H1 (cell line): ENCODE results near the gene CDIPT. TPM values are rescaled to one million over a fixed set of nuclear protein-coding genes. Genes with fewer than 3 reads are reported as not detected.

Experiments used
- CTCF ChIA-PET: fragments of 300-600 bp; sonication (Branson Sonifier 250); formaldehyde crosslinking; loops from one replicate; lab custom pipeline; 2021; ENCODE audit not compliant: partially characterized antibody; lab: Charles Lee
- POLR2A ChIA-PET: fragments of 300-600 bp; sonication (Branson Sonifier 250); formaldehyde crosslinking; loops from one replicate; lab custom pipeline; 2021; ENCODE audit warnings: inconsistent platforms; ENCODE audit not compliant: partially characterized antibody; lab: Charles Lee
- DNase-seq, 2 experiments: peaks; one replicate each; pipeline versions ENCODE4 v3.0.0 to v3.0.0-alpha.2; 2010 to 2022; ENCODE audit warnings: low spot score in 2 of 2, low read depth in 1 of 2, mixed read lengths in 1 of 2
- FAIRE-seq: peaks from 2 replicates; lab custom pipeline; 2011; peaks lifted over from hg19 to GRCh38; lab: Jason Lieb, UNC
- H2AFZ ChIP-seq: 2 replicates; pipeline ENCODE4 v1.8.1; 2012; ENCODE audit warnings: low read length, inconsistent platforms
- H2AK5ac ChIP-seq: 2 replicates; pipeline ENCODE4 v1.6.1; 2013; ENCODE audit warnings: low read depth, low read length
- H2BK120ac ChIP-seq: replicated peaks from 2 replicates; pipeline ENCODE3; 2013; ENCODE audit warnings: low read depth, low read length, inconsistent platforms
- H2BK12ac ChIP-seq: 2 replicates; pipeline ENCODE4 v1.6.1; 2013; ENCODE audit warnings: low read depth, low read length
- H2BK15ac ChIP-seq: 2 replicates; pipeline ENCODE4 v1.6.1; 2013; ENCODE audit warnings: low read length
- H2BK20ac ChIP-seq: 2 replicates; pipeline ENCODE4 v1.6.1; 2013; ENCODE audit warnings: low read length
- H2BK5ac ChIP-seq: 2 replicates; pipeline ENCODE4 v1.6.1; 2013; ENCODE audit warnings: low read depth, low read length
- H3K14ac ChIP-seq: 2 replicates; pipeline ENCODE4 v1.6.1; 2013; ENCODE audit warnings: inconsistent platforms; ENCODE audit not compliant: insufficient read length
- H3K18ac ChIP-seq: 2 replicates; pipeline ENCODE4 v1.6.1; 2013; ENCODE audit warnings: low read length; ENCODE audit errors: extremely low read depth
- H3K23ac ChIP-seq: 2 replicates; pipeline ENCODE4 v1.6.1; 2013; ENCODE audit warnings: inconsistent platforms; ENCODE audit not compliant: insufficient read length
- H3K23me2 ChIP-seq: 2 replicates; pipeline ENCODE4 v1.6.1; 2013; ENCODE audit warnings: low read depth, low read length
- H3K27ac ChIP-seq: 2 replicates; pipeline ENCODE4 v1.6.1; 2011; ENCODE audit warnings: low read depth, low read length, inconsistent platforms
- H3K27me3 ChIP-seq, 4 experiments: replicated peaks in 1 of 4; 1 replicate in 1 of 4; 2 replicates in 3 of 4; pipeline versions ENCODE4 v1.6.1 to v1.8.1; 2011 to 2013; ENCODE audit warnings: low read length in 3 of 4, mild to moderate bottlenecking in 3 of 4, inconsistent platforms in 2 of 4, mixed read lengths in 2 of 4, moderate library complexity in 1 of 4; ENCODE audit not compliant: control insufficient read depth in 3 of 4, insufficient read depth in 3 of 4; ENCODE audit errors: extremely low read depth in 1 of 4
- H3K36me3 ChIP-seq, 4 experiments: 2 replicates each; pipeline versions ENCODE4 v1.6.1 to v1.8.1; 2011 to 2013; ENCODE audit warnings: mild to moderate bottlenecking in 4 of 4, low read length in 3 of 4, moderate library complexity in 2 of 4, control low read depth in 1 of 4, inconsistent platforms in 1 of 4; ENCODE audit not compliant: insufficient read depth in 4 of 4, control insufficient read depth in 2 of 4
- H3K4ac ChIP-seq: replicated peaks from 2 replicates; pipeline ENCODE3; 2013; ENCODE audit warnings: low read length, low read depth, mixed read lengths, inconsistent platforms; ENCODE audit not compliant: insufficient read length
- H3K4me1 ChIP-seq, 4 experiments: replicated peaks in 1 of 4; 1 replicate in 1 of 4; 2 replicates in 3 of 4; pipeline versions ENCODE4 v1.6.1 to v1.8.1; 2011 to 2013; ENCODE audit warnings: low read length in 3 of 4, inconsistent platforms in 2 of 4, mixed read lengths in 1 of 4; ENCODE audit not compliant: insufficient read depth in 4 of 4, control insufficient read depth in 3 of 4
- H3K4me2 ChIP-seq, 2 experiments: 2 replicates each; pipeline versions ENCODE4 v1.6.1 to v1.8.1; 2011 to 2013; ENCODE audit warnings: low read depth in 2 of 2, low read length in 2 of 2, control low read depth in 1 of 2, inconsistent platforms in 1 of 2, mild to moderate bottlenecking in 1 of 2; ENCODE audit not compliant: insufficient read depth in 1 of 2
- H3K4me3 ChIP-seq, 4 experiments: fragments of 200-600, 300-600 bp in 1 of 4; sonication (generic), shearing (Covaris generic), sonication (Bioruptor Twin) in 1 of 4; 2 replicates each; pipeline versions ENCODE4 v1.5.1 to v1.8.1; 2011 to 2016; ENCODE audit warnings: low read length in 4 of 4, low read depth in 3 of 4, control low read depth in 2 of 4, inconsistent platforms in 2 of 4, mild to moderate bottlenecking in 2 of 4, mixed read lengths in 1 of 4, moderate library complexity in 1 of 4; ENCODE audit not compliant: insufficient read depth in 2 of 4; ENCODE audit errors: extremely low read depth in 1 of 4
- H3K56ac ChIP-seq: replicated peaks from 2 replicates; pipeline ENCODE3; 2013; ENCODE audit warnings: low read depth, mild to moderate bottlenecking, mixed read lengths, low read length, inconsistent platforms; ENCODE audit not compliant: insufficient read length
- H3K79me1 ChIP-seq: 2 replicates; pipeline ENCODE4 v1.6.1; 2013; ENCODE audit warnings: low read depth, low read length, control low read depth
- H3K79me2 ChIP-seq, 2 experiments: 2 replicates each; pipeline versions ENCODE4 v1.6.1 to v1.8.1; 2012 to 2013; ENCODE audit warnings: low read length in 2 of 2, mild to moderate bottlenecking in 2 of 2, inconsistent platforms in 1 of 2; ENCODE audit not compliant: insufficient read depth in 2 of 2, control insufficient read depth in 1 of 2
- H3K9ac ChIP-seq, 4 experiments: replicated peaks in 1 of 4; 1 replicate in 1 of 4; 2 replicates in 3 of 4; pipeline versions ENCODE4 v1.6.1 to v1.8.1; 2011 to 2013; ENCODE audit warnings: low read depth in 3 of 4, low read length in 3 of 4, control low read depth in 2 of 4, mild to moderate bottlenecking in 2 of 4, moderate library complexity in 2 of 4, inconsistent platforms in 1 of 4; ENCODE audit errors: extremely low read depth in 1 of 4
- H3K9me3 ChIP-seq, 2 experiments: 2 replicates each; pipeline versions ENCODE4 v1.6.1 to v1.8.1; 2012 to 2013; ENCODE audit warnings: mild to moderate bottlenecking in 2 of 2, moderate library complexity in 2 of 2, control low read depth in 1 of 2, inconsistent platforms in 1 of 2, low read depth in 1 of 2, low read length in 1 of 2, mixed read lengths in 1 of 2; ENCODE audit not compliant: insufficient read depth in 2 of 2
- H4K20me1 ChIP-seq, 2 experiments: replicated peaks in 1 of 2; 2 replicates each; pipeline versions ENCODE3 to v1.8.1; 2011 to 2013; ENCODE audit warnings: inconsistent platforms in 2 of 2, low read length in 2 of 2, mild to moderate bottlenecking in 1 of 2; ENCODE audit not compliant: insufficient read depth in 2 of 2, control insufficient read depth in 1 of 2
- H4K5ac ChIP-seq: 2 replicates; pipeline ENCODE4 v1.6.1; 2013; ENCODE audit warnings: low read length, low read depth, mixed read lengths, inconsistent platforms; ENCODE audit not compliant: insufficient read length
- H4K8ac ChIP-seq: 2 replicates; pipeline ENCODE4 v1.8.0; 2013; ENCODE audit warnings: mild to moderate bottlenecking, moderate library complexity, low read length, inconsistent platforms; ENCODE audit not compliant: insufficient read depth; ENCODE audit errors: extremely low read depth
- H4K91ac ChIP-seq: replicated peaks from 2 replicates; pipeline ENCODE3; 2013; ENCODE audit warnings: low read length, mixed read lengths, inconsistent platforms; ENCODE audit not compliant: insufficient read length
- ASH2L ChIP-seq: fragments of 200-600, 300-600 bp; sonication (generic); IDR thresholded peaks from one replicate; pipeline ENCODE4 v1.7.1; 2017; ENCODE audit warnings: low read length
- CBX8 ChIP-seq: fragments of 300-800, 300-1000 bp; sonication (generic); IDR thresholded peaks from 2 replicates; pipeline ENCODE4 v1.7.1; 2016; ENCODE audit warnings: low read depth, low read length, borderline replicate concordance
- CTBP2 ChIP-seq: IDR thresholded peaks from 2 replicates; pipeline ENCODE4 v1.7.0; 2011; ENCODE audit warnings: borderline replicate concordance, mild to moderate bottlenecking, moderate library complexity, mixed read lengths, low read length; ENCODE audit not compliant: insufficient read depth, insufficient read length
- E2F6 ChIP-seq: IDR thresholded peaks from 2 replicates; pipeline ENCODE4 v1.6.1; 2012; ENCODE audit warnings: inconsistent platforms
- GTF2F1 ChIP-seq: IDR thresholded peaks from 2 replicates; pipeline ENCODE4 v1.6.1; 2012; ENCODE audit warnings: low read depth, low read length, improper control_type of control experiment, borderline replicate concordance
- JUN ChIP-seq: IDR thresholded peaks from 2 replicates; pipeline ENCODE4 v1.6.1; 2011; ENCODE audit warnings: low read depth, mild to moderate bottlenecking, improper control_type of control experiment, low read length
- KDM5A ChIP-seq: fragments of 200-600 bp; IDR thresholded peaks from 2 replicates; pipeline ENCODE4 v1.7.1; 2012; ENCODE audit warnings: mild to moderate bottlenecking, low read length, inconsistent platforms, mixed read lengths
- PHF8 ChIP-seq: fragments of 200-600 bp; sonication (generic); conservative IDR thresholded peaks from 2 replicates; pipeline ENCODE4 v1.7.1; 2012; ENCODE audit warnings: low read depth, mild to moderate bottlenecking, inconsistent platforms, low read length, moderate library complexity
- RXRA ChIP-seq: IDR thresholded peaks from 2 replicates; pipeline ENCODE4 v1.6.1; 2011; ENCODE audit warnings: low read depth, mild to moderate bottlenecking, low read length, moderate library complexity; ENCODE audit not compliant: insufficient read depth
- SRF ChIP-seq: IDR thresholded peaks from 2 replicates; pipeline ENCODE4 v1.6.1; 2011; ENCODE audit warnings: mild to moderate bottlenecking, low read depth, low read length, moderate library complexity
- TAF7 ChIP-seq: optimal IDR thresholded peaks from 2 replicates; pipeline ENCODE3; 2011; ENCODE audit warnings: low read depth, mild to moderate bottlenecking, inconsistent platforms, low read length, moderate library complexity, borderline replicate concordance
- YY1 ChIP-seq: IDR thresholded peaks from 2 replicates; pipeline ENCODE4 v1.6.1; 2011; ENCODE audit warnings: low read depth, mild to moderate bottlenecking, low read length
- WGBS, 2 experiments: shearing (Covaris generic) in 1 of 2; methylation state at CpG; one replicate each; pipeline versions ENCODE4 v1.1.6 to v1.1.7; 2013 to 2015; ENCODE audit warnings: low lambda C conversion rate in 2 of 2, mixed read lengths in 2 of 2, inconsistent platforms in 1 of 2, low coverage in 1 of 2, missing lambda C conversion rate in 1 of 2; ENCODE audit not compliant: insufficient replicate concordance in 2 of 2, insufficient coverage in 1 of 2, insufficient read length in 1 of 2; ENCODE audit errors: extremely low coverage in 1 of 2, missing lambda C conversion rate in 1 of 2; 5-methylcytosine and 5-hydroxymethylcytosine counted together
- polyA plus RNA-seq, 7 experiments: library from polyadenylated mRNA; depleted of rRNA in 3 of 7; stranded (reverse) in 5 of 7; unstranded in 2 of 7; fragments of >200 nt in 5 of 7; fragments of 200-250 nt in 2 of 7; gene quantifications; 1 replicate in 5 of 7; 2 replicates in 1 of 7; 4 replicates in 1 of 7; pipeline versions ENCODE4 v1.2.1 to v1.2.3, GENCODE V29; 2011 to 2013; ENCODE audit warnings: missing spikeins in 2 of 7, mixed read lengths in 2 of 7
- total RNA-seq: library from RNA; stranded (reverse); fragmentation: NEBNext Ultra II Directional; extraction: Animal tissue kit (Norgen Biotek cat#: 25700); gene quantifications from 2 replicates; pipeline ENCODE4 v1.2.1, GENCODE V29; 2021

The CDIPT gene
- total and polyA plus RNA-seq, 2 of the 8 experiments (the other 6 are each of a cell fraction or from before 2014, with no cell fraction given), result 69.2 to 140 TPM

- no peak overlapping the region for H2BK15ac ChIP-seq
- no peaks in the 10 kb centered on the region for H3K27me3 ChIP-seq
- no peak overlapping the region for H3K9ac ChIP-seq
- no peak overlapping the region for H2AK5ac ChIP-seq
- no peak overlapping the region for H3K56ac ChIP-seq
- no peak overlapping the region for H3K18ac ChIP-seq
- WGBS, 2 experiments, result 94% methylated on average over 18 of the region's 18 CpGs; no CpG with 5 or more reads in 1 of the 2 experiments
- H2BK20ac ChIP-seq, result no peak overlapping the region
- H4K8ac ChIP-seq, result no peak overlapping the region; the same call in 1 of the 2 replicates
- no peak overlapping the region for H4K5ac ChIP-seq
- no peaks in the 10 kb centered on the region; a peak in 1 of 7 replicates for H3K4me1 ChIP-seq
- H3K4me2 ChIP-seq, result no peak overlapping the region
- no peak overlapping the region for H3K4ac ChIP-seq
- no peaks in the 10 kb centered on the region for H3K79me2 ChIP-seq
- no peak overlapping the region for H2BK12ac ChIP-seq
- H4K20me1 ChIP-seq, result no peaks in the 10 kb centered on the region
- no peak overlapping the region for H3K23ac ChIP-seq
- DNase-seq, result no peak
- H4K91ac ChIP-seq, result no peak overlapping the region
- H2AFZ ChIP-seq, result no peak overlapping the region
- no peak for FAIRE-seq
- CTCF ChIA-PET, result interaction anchor here (1.0 to 15.0 kb wide), 3 partner anchors 11 to 46 kb away, joined by 3 to 212 read pairs (median 4); partner anchors contain the start of genes MVP and PAGR1
- H3K36me3 ChIP-seq, result no peaks in the 10 kb centered on the region
- 0 out of 2 replicates have a peak overlapping the region, but pooled peaks have one; percentile 16 for H2BK5ac ChIP-seq
- POLR2A ChIA-PET, result interaction anchor here (0.9 to 12.7 kb wide), 6 partner anchors 9 to 77 kb away, joined by 3 to 167 read pairs (median 4); partner anchors contain the start of genes MVP and PAGR1
- H2BK120ac ChIP-seq, result no peak overlapping the region
- no peak overlapping the region for H3K27ac ChIP-seq
- H3K9me3 ChIP-seq, result no peaks in the 10 kb centered on the region
- H3K4me3 ChIP-seq, result no peak overlapping the region
- no peaks in the 10 kb centered on the region for H3K79me1 ChIP-seq
- no peaks in the 10 kb centered on the region for H3K23me2 ChIP-seq
- no peak overlapping the region for H3K14ac ChIP-seq
- TF ChIP-seq TAF7, result no peak
- no peak for TF ChIP-seq YY1
- TF ChIP-seq KDM5A, result no peak
- TF ChIP-seq GTF2F1, result no peak
- no peak for TF ChIP-seq JUN
- TF ChIP-seq E2F6, result no peak
- no peak for TF ChIP-seq PHF8
- TF ChIP-seq CTBP2, result no peak
- no peak for TF ChIP-seq RXRA
- no peak for TF ChIP-seq SRF
- no peak for TF ChIP-seq ASH2L
- TF ChIP-seq CBX8, result no peak
These were observed 17.4 kb downstream of the CDIPT start for GRCh38 chr16:29845656-29846055.
